Progenitor cell of endocrine pancreas (in vitro differentiated cells): ENCODE results near the gene HTT-AS. TPM values are rescaled to one million over a fixed set of nuclear protein-coding genes. Genes with fewer than 3 reads are reported as not detected.

Experiments
- DNase-seq: peaks from one replicate; pipeline ENCODE4 v3.0.0; 2021; ENCODE audit warnings: low spot score; ENCODE audit not compliant: unreplicated experiment
- H3K27ac Mint-ChIP-seq: 2 replicates; pipeline ENCODE4 v1.8.0; 2021; ENCODE audit warnings: mild to moderate bottlenecking, moderate library complexity, mixed read lengths
- H3K27me3 Mint-ChIP-seq: 2 replicates; pipeline ENCODE4 v1.8.0; 2021; ENCODE audit warnings: mixed read lengths
- H3K36me3 Mint-ChIP-seq: 2 replicates; pipeline ENCODE4 v1.8.0; 2022; ENCODE audit warnings: mixed read lengths; ENCODE audit not compliant: insufficient read depth
- H3K4me1 Mint-ChIP-seq: 2 replicates; pipeline ENCODE4 v1.8.0; 2021; ENCODE audit warnings: low read depth, mixed read lengths
- H3K4me3 Mint-ChIP-seq: 2 replicates; pipeline ENCODE4 v1.8.0; 2021; ENCODE audit warnings: low read depth, mild to moderate bottlenecking, moderate library complexity, mixed read lengths
- H3K9me3 Mint-ChIP-seq: 2 replicates; pipeline ENCODE4 v1.8.0; 2021; ENCODE audit warnings: low read depth, mixed read lengths
- total RNA-seq: library from RNA; stranded (reverse); gene quantifications from 2 replicates; pipeline ENCODE4 v1.2.1, GENCODE V29; 2021
- TF ChIP-seq, protein P1 (sequence below): fragments of 200-600 bp; sonication (generic); IDR thresholded peaks from one replicate; pipeline ENCODE4 v1.5.0; 2021; ENCODE audit warnings: antibody characterized with exemption, mild to moderate bottlenecking; ENCODE audit not compliant: unreplicated experiment

HTT-AS gene
- total RNA-seq, 1 donor from 2014 or later = not detected

DNA sequence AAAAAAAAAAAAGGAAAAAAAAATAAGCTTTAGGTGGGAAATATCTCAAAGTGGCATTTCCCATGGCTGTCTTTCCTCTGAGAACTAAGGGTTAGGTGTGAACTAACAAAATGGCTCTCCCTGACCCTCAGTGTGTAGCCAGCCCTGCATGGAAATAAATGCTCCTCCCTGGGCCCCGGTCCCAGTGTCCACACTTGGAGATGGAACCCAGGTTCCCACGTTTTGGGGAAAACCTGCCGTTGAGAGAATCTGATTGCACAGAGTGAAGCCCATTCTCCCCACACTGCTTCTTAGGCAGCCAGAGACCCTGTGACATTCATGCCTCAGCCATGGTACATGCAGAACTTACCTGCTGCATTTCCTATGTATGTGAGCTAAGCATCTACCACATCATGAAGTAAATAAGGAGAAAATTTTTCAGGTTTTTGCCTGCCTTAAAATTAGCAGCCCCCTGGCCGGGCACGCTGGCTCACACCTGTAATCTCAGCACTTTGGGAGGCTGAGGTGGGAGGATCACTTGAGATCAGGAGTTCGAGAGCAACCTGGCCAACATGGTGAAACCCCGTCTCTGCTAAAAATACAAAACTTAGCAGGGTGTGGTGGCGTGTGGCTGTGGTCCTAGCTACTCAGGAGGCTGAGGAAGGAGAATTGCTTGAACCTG is 34.5 kb downstream of the HTT-AS start:
- Mint-ChIP-seq H3K4me1 (peaks cover 10% of the 10 kb centered on the region), H3K4me3 (no peak overlapping the region), H3K36me3 (no peaks in the 10 kb centered on the region), H3K9me3 (no peaks in the 10 kb centered on the region), H3K27me3 (peaks cover 10% of the 10 kb centered on the region), H3K27ac (no peak overlapping the region)
- TF ChIP-seq, protein P1, sequence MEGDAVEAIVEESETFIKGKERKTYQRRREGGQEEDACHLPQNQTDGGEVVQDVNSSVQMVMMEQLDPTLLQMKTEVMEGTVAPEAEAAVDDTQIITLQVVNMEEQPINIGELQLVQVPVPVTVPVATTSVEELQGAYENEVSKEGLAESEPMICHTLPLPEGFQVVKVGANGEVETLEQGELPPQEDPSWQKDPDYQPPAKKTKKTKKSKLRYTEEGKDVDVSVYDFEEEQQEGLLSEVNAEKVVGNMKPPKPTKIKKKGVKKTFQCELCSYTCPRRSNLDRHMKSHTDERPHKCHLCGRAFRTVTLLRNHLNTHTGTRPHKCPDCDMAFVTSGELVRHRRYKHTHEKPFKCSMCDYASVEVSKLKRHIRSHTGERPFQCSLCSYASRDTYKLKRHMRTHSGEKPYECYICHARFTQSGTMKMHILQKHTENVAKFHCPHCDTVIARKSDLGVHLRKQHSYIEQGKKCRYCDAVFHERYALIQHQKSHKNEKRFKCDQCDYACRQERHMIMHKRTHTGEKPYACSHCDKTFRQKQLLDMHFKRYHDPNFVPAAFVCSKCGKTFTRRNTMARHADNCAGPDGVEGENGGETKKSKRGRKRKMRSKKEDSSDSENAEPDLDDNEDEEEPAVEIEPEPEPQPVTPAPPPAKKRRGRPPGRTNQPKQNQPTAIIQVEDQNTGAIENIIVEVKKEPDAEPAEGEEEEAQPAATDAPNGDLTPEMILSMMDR = no peak
- no peak for DNase-seq

DNA sequence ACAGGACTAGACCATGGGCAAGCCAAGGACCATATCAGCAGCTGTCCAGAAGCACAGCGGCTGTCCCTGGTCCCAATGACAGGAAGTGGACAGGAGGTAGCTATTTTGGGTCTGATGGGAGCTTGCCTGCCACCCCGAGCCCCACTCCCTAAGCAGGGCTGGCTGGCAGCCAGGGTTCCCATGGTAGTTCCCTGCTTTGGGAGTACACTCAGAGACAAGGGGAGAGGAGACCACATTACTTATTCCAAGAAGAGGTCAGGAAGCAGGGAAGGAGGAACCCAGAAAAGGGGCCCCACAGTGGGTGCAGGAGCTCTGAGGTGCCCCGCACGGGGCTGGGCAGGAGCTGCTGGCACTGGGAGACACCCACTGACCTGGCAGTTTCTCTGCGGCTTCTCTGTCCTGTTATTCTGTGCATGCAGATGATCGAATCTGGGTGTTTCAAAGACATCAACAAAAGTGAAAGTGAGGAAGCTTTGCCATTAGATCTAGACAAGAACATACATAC is 36.3 kb downstream of the HTT-AS start:
- no peak for DNase-seq
- H3K36me3 Mint-ChIP-seq = no peaks in the 10 kb centered on the region
- peaks cover 10% of the 10 kb centered on the region for H3K4me1 Mint-ChIP-seq
- H3K27ac Mint-ChIP-seq = no peak overlapping the region
- TF ChIP-seq, protein P1 = no peak
- H3K9me3 Mint-ChIP-seq = no peaks in the 10 kb centered on the region
- H3K4me3 Mint-ChIP-seq = no peak overlapping the region
- H3K27me3 Mint-ChIP-seq = peaks cover 10% of the 10 kb centered on the region

DNA sequence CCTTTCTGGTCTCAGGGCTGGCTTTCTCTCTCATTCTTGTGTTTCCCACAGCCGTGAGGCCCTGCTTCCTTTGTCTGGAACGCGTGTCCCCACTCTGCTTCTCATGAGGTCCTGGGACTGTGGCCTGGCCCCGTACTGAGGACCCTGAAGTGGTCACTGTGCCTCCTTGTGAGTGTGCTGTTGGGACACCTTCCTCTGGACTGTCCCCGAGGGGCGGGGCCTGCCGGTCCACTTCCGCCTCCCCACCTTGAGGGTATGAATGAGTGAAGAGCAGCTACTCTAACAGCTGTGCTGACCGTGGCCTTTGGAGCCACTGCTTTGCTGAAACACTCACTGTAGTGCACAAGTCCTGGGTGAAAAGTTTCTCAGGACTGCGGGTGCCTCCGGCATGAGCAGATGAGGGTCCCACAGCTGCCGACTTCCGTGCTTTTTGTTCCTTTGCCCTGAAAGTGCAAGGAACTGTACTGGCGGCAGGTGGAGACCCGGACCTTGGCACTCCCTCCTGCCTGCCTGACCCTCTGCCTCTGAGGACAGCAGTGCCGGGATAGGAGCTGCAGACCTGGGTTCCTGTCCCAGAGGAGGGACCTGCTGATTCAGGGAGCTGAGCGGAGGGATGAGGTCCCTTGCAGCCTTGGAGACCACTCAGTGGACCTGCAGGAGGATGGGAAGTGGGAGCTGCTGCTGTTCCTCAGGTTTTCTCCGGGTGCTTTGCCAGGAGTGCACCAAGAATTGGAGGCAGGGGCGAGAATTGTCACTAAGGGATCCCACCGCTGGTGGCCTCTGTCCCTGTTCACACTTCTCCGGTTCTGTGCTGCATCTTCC is 38.0 kb downstream of the HTT-AS start:
- Mint-ChIP-seq H3K4me1 (peaks cover 11% of the 10 kb centered on the region), H3K9me3 (no peaks in the 10 kb centered on the region), H3K4me3 (no peak overlapping the region), H3K36me3 (no peaks in the 10 kb centered on the region), H3K27ac (no peak overlapping the region), H3K27me3 (peaks cover 13% of the 10 kb centered on the region)
- DNase-seq = no peak
- TF ChIP-seq, protein P1 = no peak

DNA sequence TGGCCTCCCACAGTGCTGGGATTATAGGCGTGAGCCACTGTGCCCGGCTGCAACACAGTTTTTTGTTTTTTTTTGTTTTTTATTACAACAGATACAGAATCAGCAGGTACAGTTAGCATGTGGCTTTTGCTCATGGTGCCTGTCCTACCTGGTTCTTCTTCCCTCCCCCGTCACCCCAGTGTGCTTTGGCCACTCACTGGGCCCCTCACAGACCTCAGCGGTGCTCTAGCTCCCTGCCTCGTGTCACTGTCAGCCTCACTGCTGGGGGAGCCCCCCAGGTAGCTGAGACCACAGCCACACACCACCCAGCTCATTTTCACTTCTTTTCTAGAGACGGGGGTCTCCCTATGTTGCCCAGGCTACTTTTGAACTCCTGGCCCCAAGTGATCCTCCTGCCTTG is 38.7 kb downstream of the HTT-AS start:
- TF ChIP-seq, protein P1 = no peak
- no peak for DNase-seq
- Mint-ChIP-seq H3K27me3 (peaks cover 18% of the 10 kb centered on the region), H3K36me3 (no peaks in the 10 kb centered on the region), H3K9me3 (no peaks in the 10 kb centered on the region), H3K4me1 (peaks cover 12% of the 10 kb centered on the region), H3K27ac (no peak overlapping the region), H3K4me3 (no peak overlapping the region)

DNA sequence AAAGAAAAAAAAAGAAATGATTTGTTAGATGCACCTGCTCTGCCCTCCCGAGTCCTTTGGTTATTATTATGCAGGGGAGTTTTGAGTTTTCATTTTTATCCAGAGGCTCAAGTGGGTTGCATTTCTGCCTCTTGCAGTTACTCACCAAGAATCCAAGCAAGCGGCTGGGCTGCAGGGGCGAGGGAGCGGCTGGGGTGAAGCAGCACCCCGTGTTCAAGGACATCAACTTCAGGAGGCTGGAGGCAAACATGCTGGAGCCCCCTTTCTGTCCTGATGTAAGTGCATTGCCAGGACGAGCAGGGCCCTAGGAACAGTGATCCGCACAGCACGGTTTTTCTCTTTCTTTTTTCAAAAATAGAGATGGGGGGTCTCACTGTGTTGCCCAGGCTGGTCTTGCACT is 39.1 kb downstream of the HTT-AS start:
- Mint-ChIP-seq H3K27me3 (peaks cover 19% of the 10 kb centered on the region), H3K4me1 (peaks cover 12% of the 10 kb centered on the region), H3K36me3 (no peaks in the 10 kb centered on the region), H3K27ac (no peak overlapping the region), H3K9me3 (no peaks in the 10 kb centered on the region), H3K4me3 (no peak overlapping the region)
- DNase-seq = no peak
- TF ChIP-seq, protein P1 = no peak
